Measurements from ENCODE around the gene LIMS2.
A peak's percentile ranks its signal among the peaks of the same experiment; 100 is the strongest.

Gene LIMS2, protein sequence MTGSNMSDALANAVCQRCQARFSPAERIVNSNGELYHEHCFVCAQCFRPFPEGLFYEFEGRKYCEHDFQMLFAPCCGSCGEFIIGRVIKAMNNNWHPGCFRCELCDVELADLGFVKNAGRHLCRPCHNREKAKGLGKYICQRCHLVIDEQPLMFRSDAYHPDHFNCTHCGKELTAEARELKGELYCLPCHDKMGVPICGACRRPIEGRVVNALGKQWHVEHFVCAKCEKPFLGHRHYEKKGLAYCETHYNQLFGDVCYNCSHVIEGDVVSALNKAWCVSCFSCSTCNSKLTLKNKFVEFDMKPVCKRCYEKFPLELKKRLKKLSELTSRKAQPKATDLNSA

DNA sequence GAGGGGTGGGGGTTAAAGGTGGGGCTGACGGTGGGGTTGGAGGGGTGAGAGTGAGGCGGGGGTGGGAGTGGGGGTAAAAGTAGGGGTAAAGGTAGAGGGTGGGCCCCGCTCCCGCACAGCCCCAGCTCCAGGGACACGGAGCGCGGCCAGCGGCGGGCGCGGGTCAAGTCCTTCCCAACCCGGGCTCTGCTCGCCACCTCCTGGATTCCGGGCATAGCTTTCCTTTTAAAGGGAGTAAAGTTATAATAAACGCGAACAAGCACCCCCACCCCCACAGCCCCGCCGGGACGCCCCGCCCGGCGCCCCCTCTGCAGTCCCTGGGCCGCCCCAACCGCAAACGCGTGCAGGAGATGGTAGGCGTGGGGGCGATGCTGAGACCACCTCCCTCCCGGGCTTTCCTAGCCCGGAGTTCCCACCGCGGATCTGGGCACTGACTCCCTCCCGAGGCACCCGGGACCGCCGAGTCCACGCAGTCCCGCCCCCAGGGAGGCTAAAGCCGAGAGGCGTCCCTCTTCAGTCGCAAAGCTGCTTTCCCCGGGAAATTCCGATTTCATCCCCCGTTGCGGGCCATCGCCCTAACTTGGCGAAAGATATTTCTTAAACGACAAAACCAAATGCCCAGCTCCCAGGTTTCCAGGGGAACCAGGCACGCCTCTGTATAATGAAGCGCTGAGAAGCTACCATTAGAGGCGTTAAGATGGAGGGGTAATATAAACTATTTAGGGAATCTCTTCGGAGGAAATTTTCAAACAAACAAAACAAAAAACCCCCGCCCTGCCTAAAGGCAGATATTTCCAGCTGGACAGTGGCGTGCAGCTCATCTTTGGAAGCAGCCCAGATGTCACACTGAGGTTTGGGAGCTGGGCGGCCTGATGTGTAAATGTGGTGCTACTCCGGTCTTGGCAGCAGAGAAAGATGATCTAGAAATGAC is at the start of gene LIMS2:
Gene LIMS2, minus strand, starts transcription at position 200 of the 931 bp plus-strand sequence. CDS start 506 bp downstream, outside the sequence.
- peak; percentile 81 for DNase-seq (ENCODE audit: low spot score)

DNA sequence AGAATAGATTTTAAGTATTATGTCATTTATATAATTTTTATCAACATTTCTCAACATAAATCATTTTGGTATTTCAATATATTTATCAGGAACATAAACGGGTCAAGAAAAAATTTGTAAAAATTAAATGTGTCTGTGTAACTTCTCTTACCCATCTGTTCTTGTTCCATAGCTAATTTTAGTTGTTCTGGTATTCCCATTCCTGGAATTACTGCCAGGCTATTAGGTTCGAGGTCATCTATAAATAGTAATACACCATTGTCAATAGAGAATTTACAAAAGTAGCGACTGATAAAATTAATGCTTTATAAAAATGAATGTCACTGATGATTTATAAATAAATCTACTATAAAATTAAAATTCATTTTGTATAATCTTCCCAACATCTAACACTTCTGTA is 47.5 kb upstream of the LIMS2 start:
- DNase-seq (ENCODE audit: low spot score) = no peak

DNA sequence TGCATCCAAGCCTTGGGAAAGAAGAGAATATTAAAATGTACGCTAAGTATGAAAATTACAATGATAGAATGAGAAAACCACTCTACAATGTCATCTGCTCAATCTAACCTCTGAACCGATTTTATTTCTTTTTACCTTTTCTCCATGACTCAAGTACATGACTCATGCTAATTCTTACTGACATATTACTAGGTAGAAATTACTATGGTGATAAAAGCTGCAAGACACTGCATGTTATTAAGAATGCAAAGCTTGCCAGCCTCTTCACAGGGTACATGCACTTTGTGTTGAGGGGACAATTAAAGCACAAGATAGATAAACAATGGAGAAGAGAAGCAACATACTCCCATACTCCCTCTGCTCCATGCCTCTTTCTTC is 46.6 kb upstream of the LIMS2 start:
- DNase-seq (ENCODE audit: low spot score) = no peak

DNA sequence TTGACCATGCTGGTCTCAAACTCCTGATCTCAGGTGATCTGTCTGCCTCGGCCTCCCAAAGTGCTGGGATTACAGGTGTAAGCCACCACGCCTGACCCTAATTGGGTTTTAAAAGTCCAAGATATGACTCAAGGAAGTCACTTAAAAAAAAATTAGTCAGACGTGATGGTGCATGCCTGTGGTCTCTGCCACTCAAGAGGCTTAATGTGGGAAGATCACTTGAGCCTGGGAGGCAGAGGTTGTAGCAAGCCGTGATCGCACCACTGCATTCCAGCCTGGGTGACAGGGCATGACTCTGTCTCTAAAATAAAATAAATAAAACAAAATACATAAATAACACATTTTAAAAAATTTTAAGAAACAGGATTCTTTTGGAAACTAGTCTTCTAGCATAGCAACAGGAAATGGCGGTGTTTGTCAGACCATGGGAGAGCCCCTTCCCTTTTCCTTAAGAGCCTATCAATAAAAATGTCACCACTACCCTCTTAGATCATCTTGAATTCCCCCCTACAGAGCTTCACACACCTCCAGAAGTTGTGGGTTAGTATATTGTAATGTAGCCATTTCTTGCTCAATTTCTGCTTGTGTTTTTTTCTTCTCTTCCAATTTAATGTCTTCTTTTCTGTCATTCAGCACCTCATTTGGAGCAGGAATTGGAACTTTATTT is 46.1 kb upstream of the LIMS2 start:
- DNase-seq (ENCODE audit: low spot score) = no peak

DNA sequence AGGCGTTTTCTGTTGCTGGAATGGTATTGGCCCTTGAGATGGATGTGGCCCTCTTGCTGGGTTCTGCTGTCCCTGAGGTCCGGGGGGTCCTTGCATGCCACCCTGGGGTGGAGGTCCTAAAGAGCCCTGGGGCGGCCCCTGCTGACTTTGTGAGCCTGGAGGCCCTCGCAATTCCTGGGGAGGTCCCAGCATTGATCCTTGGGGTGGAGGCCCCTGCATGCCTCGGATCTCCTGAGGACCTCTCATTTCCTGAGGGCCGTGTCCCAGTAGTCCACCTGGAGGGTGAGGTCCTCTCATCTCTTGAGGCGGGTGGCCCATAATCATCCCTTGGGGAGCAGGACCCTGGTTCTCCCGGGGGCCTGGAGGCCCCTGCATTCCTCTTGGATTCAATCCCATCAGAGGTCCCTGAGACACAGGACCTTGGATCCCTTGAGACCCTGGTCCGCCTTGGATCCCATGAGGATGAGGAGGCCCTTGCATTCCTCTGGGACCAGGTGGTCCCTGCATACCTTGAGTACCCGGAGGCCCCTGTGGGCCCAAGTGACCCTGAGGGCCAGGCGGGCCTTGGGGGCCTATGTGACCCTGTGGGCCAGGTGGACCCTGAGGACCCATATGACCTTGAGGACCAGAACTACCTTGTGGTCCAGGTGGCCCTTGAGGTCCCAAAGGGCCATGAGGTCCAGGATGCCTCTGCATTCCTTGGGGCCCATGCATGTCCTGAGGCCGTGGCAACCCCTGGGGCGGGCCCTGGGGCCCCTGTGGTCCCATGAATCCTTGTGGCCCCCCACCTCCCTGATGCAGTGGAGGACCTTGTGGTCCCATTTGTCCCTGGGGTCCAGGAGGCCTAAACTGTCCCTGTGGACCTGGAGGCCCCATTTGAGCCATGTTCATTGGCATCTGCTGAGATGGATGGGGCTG is 44.2 kb upstream of the LIMS2 start:
- DNase-seq (ENCODE audit: low spot score) = no peak

DNA sequence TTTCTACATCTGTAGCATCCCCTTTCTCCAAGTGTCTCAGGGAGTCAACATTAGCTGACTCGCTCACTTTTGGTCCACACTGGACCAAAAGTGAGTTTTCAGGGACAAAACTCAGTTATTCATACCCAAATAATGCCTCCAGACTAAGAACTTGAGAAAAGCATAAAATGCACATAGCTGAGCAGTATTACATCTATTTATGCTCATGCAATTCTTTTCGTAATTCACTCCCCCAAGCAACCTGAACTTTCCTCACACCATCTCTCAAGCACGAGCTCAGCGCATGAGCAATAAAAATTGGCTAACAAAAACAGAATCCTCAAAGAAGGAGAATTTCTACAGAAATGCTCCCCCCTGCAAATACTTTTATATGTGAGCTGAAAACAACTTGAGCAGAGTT is 42.9 kb upstream of the LIMS2 start:
- DNase-seq (ENCODE audit: low spot score) = no peak

DNA sequence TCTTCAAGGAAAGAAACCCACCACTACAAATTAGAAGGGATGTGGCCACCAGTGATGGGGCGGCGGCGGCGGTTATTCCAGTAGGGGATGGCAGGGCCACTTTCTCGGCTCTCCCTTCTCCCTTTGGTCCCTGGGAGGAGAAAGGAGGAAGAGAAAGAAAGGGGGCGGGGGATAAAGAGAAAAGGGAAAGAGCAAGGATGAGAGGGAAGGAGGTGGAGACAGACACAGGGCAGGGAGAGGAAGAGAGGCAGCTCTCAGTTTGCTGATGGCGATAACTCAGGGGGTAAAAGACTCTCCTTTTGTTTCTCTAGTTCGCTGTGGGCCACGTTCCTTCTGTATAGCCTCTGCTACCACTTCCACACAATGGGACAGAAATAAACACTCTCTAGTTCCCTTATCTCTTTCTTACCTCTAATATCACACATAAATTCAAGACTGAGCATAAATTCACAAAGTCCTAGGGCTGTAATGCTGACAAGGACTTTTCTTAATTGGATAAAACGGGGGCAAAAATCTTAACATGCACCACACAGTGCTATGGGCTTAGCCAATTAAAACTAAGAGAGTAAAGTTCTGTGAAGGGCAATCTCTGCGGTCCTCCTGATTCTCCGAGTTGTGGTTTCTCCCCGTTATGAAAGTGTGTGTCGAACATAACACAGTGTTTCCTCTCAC is 40.6 kb upstream of the LIMS2 start:
- no peak for DNase-seq (ENCODE audit: low spot score)

DNA sequence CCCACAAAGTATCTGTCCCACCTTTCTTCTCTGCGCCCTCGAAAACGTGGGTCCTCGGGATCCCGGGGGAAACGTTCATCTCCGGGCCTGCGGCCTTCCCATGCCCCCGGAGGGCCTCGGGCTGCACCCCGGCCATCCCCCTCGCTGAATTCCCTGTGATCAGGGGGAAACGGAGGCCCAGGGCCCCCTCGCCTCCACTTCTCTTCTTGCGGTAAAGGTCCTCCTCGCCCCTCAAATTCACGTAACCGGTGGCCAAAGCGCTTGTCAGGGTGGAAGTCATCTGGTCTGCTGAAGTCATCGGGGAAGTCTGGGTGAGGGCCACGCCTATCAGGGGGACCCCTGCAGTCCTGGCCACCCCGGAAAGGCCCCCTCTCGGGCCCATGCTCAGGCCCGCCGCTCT is 38.2 kb upstream of the LIMS2 start:
- DNase-seq (ENCODE audit: low spot score) = no peak

DNA sequence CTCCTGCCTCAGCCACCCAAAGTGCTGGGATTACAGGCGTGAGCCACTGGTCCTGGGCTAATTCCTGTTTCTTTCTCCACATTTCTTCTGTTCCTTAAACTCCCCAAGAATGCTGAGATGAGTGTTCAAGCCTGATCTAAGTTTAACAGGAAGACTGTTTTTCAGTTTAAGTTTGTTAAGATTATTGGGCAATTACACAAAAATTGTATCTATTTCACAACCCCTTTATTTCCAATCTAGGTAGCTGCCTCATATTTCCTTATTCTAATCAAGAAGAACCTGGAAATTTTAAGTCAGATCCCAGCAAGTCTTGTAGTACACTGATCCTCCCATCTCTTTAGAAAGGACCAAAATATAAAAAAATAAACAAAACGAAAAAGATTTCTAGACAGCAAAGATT is 37.7 kb upstream of the LIMS2 start:
- no peak for DNase-seq (ENCODE audit: low spot score)

DNA sequence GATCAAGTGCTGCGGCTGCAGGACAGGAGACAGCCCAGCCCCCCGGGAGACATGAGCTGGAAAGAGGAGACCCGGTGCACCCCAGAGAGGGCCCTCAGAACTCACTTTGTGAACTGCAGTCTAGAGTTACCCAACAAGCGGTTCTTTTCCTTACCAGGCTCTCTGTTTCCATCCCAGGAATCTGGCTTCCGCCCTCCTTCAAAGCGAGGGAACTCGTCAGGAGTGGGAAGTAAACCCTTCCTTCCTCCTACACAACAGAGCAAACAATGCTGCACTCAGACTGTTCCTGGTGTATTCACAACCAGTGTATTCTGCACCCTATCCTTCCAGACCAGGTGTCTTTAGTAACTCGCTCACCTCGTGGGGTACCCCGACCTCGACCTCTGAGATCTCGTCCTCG is 34.0 kb upstream of the LIMS2 start:
- no peak for DNase-seq (ENCODE audit: low spot score)

DNA sequence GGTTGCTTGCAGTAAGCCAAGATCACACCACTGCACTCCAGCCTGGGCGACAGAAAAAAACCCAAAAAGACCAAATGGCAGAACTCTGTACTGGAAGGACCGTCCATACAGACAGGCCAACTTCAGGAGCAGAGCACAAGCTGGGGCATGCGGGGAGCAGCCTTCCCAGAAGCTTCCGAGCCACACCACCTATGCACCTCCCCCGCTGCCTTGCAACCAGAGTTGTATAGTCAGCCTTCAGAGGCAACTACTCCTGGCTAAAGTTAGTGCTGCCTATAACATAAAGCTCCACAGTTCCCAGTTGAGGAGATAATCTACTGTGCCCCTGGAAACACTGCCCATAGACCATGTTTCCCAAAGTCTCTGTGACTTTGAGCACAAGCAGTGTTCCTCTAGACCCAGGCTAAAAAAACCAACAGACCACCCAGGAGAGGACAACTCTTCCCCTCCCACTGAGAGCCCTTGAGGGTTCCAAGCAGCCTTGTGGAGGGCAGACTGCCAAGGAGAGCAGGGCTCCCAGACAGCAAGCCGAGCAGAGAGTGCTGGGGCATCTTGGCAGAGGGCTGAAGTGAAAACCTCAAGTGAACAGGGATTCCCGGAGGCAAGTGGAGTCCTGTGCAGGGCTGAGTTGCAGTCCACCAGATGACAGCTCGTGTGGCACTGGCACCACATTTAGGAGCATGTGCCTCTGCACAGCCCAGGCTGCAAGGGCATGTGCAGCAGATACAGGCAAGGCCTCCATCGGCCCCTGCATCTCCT is 32.7 kb upstream of the LIMS2 start:
- DNase-seq (ENCODE audit: low spot score) = no peak

DNA sequence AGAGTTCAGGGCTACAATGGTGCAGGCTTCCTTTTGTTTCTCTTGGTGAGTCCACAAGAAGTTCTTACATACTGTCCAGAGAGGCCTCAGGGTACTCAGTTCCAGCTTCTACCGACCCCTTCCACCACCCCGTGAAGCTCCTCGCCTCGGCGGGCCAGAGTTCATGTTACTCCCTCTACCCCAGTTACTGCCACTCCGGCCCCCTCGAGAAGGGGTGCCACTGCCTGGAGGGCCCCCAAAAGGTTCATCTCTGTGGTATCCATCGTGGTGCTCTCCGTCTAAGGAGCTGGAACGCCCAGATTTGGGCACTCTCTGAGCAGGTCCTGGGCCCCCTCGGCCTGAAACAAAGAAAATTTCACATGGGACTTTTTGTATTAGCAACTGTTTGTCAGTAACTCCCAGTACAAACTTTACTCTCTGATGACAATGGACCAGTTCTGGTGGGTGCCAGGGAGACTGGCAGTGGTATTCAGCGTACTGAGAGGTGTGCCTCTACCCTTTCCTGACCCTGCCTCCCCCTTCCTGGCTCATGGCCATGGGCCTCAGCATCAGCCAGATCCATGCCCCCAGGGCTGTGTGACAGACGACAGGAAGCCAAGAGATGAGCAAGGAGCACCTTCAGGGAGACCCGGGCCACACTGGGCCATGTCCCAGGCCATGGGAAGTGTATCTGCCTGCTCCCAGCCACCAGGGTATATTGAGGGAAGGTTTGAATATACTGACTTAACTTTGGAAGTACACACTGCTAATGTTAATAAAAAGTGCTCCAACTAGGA is 31.1 kb upstream of the LIMS2 start:
- DNase-seq (ENCODE audit: low spot score) = no peak

DNA sequence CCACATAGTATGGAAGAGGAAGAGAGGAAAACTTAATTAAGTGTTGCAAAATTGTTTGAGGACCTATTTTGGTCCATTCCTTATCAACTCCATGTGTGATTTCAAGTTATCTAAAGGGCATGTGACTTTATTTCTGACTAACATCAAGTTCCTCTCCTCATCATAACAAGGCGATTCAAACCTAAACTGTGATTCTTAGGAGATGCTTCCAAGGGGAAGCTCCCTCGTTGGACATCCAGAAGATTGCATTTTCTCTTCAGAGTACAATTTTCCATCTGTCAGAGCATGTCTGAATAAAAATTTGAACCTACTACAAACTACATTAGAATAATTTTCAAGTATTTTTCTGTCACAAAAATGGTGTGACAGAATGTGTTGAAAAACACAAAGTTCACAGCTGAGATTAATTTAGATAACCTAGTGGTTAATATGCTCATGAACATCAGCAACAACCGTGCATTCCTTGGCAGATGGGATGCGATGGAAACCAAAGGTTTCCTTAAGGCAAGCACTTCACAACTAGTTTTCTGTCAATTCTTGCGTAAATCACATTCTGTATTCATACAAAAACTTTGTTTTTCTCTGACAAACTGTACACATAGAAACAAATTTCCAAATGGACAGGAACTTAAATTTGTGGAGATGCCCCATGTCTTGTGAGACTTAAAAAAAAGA is 30.2 kb upstream of the LIMS2 start:
- DNase-seq (ENCODE audit: low spot score) = no peak

DNA sequence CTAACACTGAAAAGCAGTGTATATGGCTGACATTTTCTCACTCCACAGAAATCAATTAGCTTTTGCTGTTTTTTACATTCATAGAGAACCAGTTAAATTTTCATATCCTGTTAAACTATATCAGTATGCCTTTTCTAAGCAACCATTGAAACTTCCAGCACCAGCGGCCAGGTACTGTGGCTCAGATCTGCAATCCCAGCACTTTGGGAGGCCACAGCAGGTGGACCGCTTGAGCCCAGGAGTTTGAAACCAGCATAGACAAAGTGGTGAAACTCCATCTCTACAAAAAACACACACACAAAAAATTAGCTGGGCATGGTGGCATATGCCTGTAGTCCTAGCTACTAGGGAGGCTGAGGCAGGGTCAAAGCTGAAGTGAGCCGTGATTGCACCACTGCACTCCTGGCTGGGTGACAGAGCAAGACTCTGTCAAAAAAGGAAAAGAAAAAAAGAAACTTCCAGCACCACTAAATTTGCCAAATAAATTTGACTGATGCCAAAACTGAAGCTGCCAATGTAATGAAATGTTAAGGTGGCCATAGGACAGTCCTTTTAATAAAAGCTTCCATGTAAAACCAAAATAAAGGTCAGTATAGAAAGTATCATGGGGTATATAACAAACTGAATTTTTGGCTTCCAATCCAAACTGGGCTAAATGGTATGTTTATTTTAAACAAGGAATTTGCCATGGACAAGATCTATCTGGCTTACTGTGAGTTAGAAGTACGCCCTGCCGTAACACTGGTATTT is 29.5 kb upstream of the LIMS2 start:
- DNase-seq (ENCODE audit: low spot score) = no peak

DNA sequence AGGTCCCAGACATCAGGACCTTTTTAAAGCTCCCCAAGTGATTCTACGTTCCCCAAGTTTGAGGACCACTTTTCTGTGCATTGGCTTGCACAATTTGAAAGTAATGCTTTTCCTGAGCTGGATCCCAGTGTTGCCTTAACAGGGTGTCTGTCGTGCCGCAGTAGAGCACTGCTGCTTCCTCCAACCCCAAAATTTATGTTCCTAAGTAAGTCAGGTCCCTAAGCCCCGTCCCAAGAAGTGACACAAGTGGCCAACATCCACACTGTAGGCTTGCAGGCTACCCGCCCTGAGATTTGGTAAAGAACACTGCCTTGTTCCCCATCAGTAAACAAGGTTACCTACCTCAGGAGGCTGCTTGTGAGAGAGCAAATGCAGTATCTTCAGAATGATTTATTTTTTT is 28.0 kb upstream of the LIMS2 start:
- no peak for DNase-seq (ENCODE audit: low spot score)

DNA sequence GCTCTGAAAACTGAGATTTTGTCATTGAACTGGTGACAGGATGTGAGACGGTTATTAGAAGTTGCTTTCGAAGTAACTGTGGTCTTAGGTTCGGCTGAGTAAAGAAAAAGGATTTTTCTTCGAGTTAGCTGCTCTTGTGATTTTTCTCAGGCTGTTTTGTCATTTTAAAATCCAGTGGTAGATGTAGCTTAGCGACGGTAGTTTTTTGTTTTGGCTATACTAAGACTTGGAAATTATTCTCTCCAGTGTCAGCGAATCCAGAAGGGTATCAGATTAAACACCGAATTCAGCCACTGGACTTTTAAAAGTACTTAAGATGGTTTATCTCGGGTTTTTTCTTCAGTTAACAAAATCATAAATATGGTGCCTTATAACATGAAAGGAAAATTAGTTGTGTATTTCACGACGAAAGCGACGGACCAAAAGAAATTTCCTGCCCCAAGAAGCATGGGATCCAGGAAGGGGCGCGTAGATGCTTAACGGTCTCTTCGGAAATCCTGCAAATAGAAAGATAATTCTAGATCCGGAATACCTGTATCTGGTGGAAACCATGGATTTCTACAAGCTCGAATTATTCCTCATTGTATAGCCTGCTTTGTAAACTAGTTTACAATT is 27.2 kb upstream of the LIMS2 start:
- no peak for DNase-seq (ENCODE audit: low spot score)

DNA sequence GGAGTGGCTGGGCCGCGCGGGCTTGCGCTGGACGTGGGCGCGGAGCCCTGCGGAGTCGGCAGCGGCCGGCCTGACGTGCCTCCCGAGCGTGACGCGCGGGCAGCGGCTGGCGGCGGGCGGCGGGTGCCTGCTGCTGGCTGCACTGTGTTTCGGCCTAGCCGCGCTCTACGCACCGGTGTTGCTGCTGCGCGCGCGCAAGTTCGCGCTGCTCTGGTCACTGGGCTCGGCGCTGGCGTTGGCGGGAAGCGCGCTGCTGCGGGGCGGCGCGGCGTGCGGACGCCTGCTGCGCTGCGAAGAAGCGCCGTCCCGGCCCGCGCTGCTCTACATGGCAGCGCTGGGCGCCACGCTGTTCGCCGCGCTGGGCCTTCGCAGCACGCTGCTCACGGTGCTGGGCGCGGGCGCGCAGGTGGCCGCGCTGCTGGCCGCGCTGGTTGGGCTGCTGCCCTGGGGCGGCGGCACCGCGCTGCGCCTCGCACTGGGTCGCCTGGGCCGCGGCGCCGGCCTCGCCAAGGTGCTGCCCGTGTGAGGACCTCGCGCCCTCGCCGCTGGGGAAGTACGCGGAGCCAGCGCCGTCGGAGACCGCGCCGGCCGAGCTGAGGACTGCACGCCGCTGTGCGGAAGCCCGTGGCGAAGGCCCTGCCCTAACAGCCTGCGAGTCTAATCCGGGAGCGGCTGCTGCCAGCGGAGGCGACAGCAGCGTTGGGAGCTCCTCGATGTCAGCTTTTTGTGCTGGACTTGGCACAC is 26.5 kb upstream of the LIMS2 start:
- DNase-seq (ENCODE audit: low spot score) = peak; percentile 83
